ENCODE results near the gene GBP4. TPM values are rescaled to one million over a fixed set of nuclear protein-coding genes. Genes with fewer than 3 reads are reported as not detected.

GBP4 gene
- total RNA-seq, 1 experiment from 2014 or later: 0.05 TPM

DNA sequence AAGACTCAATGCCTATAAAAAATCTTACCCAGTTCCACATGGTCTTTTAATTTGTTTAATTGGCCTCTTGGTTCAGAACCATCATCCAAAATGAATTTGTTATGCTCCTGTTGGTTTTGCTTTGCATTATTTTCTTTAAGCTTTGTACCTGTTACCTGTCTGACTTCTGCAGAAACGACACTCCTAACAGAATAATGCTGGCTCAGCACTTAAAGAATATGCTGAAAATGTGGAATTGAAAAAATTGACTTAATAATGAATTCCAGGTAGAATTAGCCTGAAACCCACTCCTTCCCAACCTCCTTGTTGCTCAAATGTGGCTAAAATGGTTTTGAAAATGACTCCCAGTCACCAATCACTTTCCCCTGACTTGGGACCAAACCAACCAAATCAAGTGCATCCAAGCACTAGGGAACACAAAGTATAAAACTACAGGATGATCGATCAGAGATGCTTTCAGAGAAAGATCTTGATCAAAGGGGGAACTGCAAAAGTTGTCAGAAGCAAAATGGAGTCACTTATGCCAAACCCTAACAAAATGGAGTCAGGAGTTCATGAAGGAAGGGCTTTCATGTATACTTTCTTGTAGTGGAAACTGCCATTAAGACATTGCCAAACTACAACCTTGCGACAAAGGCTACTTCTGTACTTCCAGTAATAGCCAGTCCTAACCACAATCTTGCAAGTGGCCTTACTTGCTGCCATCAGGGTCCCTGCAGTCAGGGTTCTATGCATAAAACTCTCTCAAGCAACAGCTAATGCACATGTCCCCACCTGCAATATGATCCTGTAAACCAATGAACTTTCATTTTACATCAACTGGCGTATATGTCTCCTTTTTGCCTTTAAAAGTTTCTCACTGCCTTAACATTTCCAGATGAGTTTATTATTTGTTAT lies 28.3 kb downstream of the GBP4 start:
- RAD21 ChIA-PET (ENCODE audit: low non-redundant PET in 1 of 2, low total read pairs in 2 of 2, uncharacterized antibody in 2 of 2, unreplicated experiment in 2 of 2): no interaction called here
- POLR2A ChIA-PET: no interaction called here
- CTCF ChIA-PET: no interaction called here

DNA sequence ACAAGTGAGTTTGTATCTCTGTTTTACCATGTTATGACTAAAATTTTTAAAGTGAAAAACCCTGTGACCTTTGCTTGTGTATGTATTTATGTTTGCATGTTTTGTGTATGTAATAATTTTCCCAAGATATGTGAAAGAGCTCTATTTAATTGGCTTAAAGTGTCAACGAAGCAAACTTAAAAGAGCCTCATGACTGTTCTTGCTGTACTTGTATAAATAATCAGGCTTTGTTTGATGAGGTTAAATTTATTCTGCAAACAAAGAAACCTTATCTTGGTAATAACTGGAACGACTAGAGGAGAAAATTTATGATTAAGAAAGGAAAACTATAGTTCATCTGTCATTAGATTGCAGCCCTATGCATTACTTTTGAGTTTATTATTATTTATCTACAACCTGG lies 29.6 kb downstream of the GBP4 start:
- ChIA-PET CTCF (no interaction called here), RAD21 (ENCODE audit: low non-redundant PET in 1 of 2, low total read pairs in 2 of 2, uncharacterized antibody in 2 of 2, unreplicated experiment in 2 of 2) (no interaction called here), POLR2A (no interaction called here)
- no TSS peak for BruUV-seq (replicated peaks)
- no peak for DNase-seq (ENCODE audit: low read depth, low spot score)
- no peak for ATAC-seq
- no peak overlapping the region for H3K27ac ChIP-seq (ENCODE audit: low read depth, low read length)
- no peak overlapping the region for H3K4me3 ChIP-seq (replicated peaks in 1 of 2; ENCODE audit: low read depth in 1 of 2, low read length in 2 of 2)
- no peaks in the 10 kb centered on the region for H3K36me3 ChIP-seq (ENCODE audit: control insufficient read depth in 1 of 2, insufficient read depth in 2 of 2, low read length in 2 of 2)
- intact Hi-C loops (cut with micrococcal nuclease): no loop called here
- no peak overlapping the region for H2AFZ ChIP-seq (ENCODE audit: low read depth, low read length, poor library complexity, severe bottlenecking)
- H3K27me3 ChIP-seq (ENCODE audit: insufficient read depth, low read length): no peaks in the 10 kb centered on the region
- no peaks in the 10 kb centered on the region for H3K79me2 ChIP-seq (ENCODE audit: insufficient read depth, low read length)
- H4K20me1 ChIP-seq (ENCODE audit: insufficient read depth): no peaks in the 10 kb centered on the region
- no peak overlapping the region for H3K9ac ChIP-seq (ENCODE audit: low read length)
- H3K4me2 ChIP-seq (ENCODE audit: low read length): no peak overlapping the region
- H3K9me2 ChIP-seq (ENCODE audit: insufficient read depth): no peaks in the 10 kb centered on the region
- no peaks in the 10 kb centered on the region for H3K4me1 ChIP-seq (ENCODE audit: control insufficient read depth in 1 of 2, insufficient read depth in 2 of 2, low read length in 2 of 2)
- no peaks in the 10 kb centered on the region for H3K9me3 ChIP-seq (ENCODE audit: control insufficient read depth in 1 of 2, insufficient read depth in 1 of 2, low read depth in 1 of 2, low read length in 2 of 2)
- TF ChIP-seq ATF3 (IDR thresholded peaks at IDR 0.05) (no peak), ZFX (IDR thresholded peaks at IDR 0.05) (no peak), CBX3 (IDR thresholded peaks at IDR 0.05; ENCODE audit: low read depth) (no peak), FOSL1 (IDR thresholded peaks at IDR 0.05; ENCODE audit: low read depth) (no peak), SRF (IDR thresholded peaks at IDR 0.05; ENCODE audit: low read depth) (no peak), EGR1 (IDR thresholded peaks at IDR 0.05; ENCODE audit: low read depth) (no peak), ZNF274 (IDR thresholded peaks at IDR 0.05; ENCODE audit: low read depth, low read length) (no peak), SIN3A (IDR thresholded peaks at IDR 0.05; ENCODE audit: low read depth) (no peak), RAD21 (IDR thresholded peaks at IDR 0.05; ENCODE audit: low read depth) (no peak), SP1 (IDR thresholded peaks at IDR 0.05; ENCODE audit: low read depth) (no peak), POLR2A (IDR thresholded peaks at IDR 0.05; ENCODE audit: borderline replicate concordance, extremely low read depth, insufficient read depth, insufficient read length) (no peak), EZH2 (IDR thresholded peaks at IDR 0.05) (no peak), CTCF (IDR thresholded peaks at IDR 0.05 in 2 of 3, conservative IDR thresholded peaks at IDR 0.05 in 1 of 3; ENCODE audit: borderline replicate concordance in 1 of 3, insufficient read depth in 1 of 3, low read depth in 2 of 3, low read length in 2 of 3) (no peak), JUND (IDR thresholded peaks at IDR 0.05) (no peak), ELF1 (IDR thresholded peaks at IDR 0.05; ENCODE audit: borderline replicate concordance, low read depth) (no peak)
- TF ChIP-seq, protein P1, sequence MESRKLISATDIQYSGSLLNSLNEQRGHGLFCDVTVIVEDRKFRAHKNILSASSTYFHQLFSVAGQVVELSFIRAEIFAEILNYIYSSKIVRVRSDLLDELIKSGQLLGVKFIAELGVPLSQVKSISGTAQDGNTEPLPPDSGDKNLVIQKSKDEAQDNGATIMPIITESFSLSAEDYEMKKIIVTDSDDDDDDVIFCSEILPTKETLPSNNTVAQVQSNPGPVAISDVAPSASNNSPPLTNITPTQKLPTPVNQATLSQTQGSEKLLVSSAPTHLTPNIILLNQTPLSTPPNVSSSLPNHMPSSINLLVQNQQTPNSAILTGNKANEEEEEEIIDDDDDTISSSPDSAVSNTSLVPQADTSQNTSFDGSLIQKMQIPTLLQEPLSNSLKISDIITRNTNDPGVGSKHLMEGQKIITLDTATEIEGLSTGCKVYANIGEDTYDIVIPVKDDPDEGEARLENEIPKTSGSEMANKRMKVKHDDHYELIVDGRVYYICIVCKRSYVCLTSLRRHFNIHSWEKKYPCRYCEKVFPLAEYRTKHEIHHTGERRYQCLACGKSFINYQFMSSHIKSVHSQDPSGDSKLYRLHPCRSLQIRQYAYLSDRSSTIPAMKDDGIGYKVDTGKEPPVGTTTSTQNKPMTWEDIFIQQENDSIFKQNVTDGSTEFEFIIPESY (IDR thresholded peaks at IDR 0.05; ENCODE audit: extremely low read depth, insufficient replicate concordance, low read length): no peak
- TF ChIP-seq, protein P2, sequence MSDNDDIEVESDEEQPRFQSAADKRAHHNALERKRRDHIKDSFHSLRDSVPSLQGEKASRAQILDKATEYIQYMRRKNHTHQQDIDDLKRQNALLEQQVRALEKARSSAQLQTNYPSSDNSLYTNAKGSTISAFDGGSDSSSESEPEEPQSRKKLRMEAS (IDR thresholded peaks at IDR 0.05): no peak

More for the DNA sequence above, 28.3 kb downstream of the GBP4 start:
- no peak overlapping the region for H2AFZ ChIP-seq (ENCODE audit: low read depth, low read length, poor library complexity, severe bottlenecking)
- intact Hi-C loops (cut with micrococcal nuclease): no loop called here
- no peaks in the 10 kb centered on the region for H4K20me1 ChIP-seq (ENCODE audit: insufficient read depth)
- no peak overlapping the region for H3K27ac ChIP-seq (ENCODE audit: low read depth, low read length)
- no peaks in the 10 kb centered on the region for H3K9me3 ChIP-seq (ENCODE audit: control insufficient read depth in 1 of 2, insufficient read depth in 1 of 2, low read depth in 1 of 2, low read length in 2 of 2)
- no TSS peak for BruUV-seq (replicated peaks)
- H3K9ac ChIP-seq (ENCODE audit: low read length): no peak overlapping the region
- H3K4me2 ChIP-seq (ENCODE audit: low read length): no peak overlapping the region
- no peak for ATAC-seq
- no peaks in the 10 kb centered on the region for H3K79me2 ChIP-seq (ENCODE audit: insufficient read depth, low read length)
- no peaks in the 10 kb centered on the region for H3K27me3 ChIP-seq (ENCODE audit: insufficient read depth, low read length)
- no peak overlapping the region for H3K4me3 ChIP-seq (replicated peaks in 1 of 2; ENCODE audit: low read depth in 1 of 2, low read length in 2 of 2)
- no peaks in the 10 kb centered on the region for H3K4me1 ChIP-seq (ENCODE audit: control insufficient read depth in 1 of 2, insufficient read depth in 2 of 2, low read length in 2 of 2)
- no peaks in the 10 kb centered on the region for H3K36me3 ChIP-seq (ENCODE audit: control insufficient read depth in 1 of 2, insufficient read depth in 2 of 2, low read length in 2 of 2)
- TF ChIP-seq SP1 (IDR thresholded peaks at IDR 0.05; ENCODE audit: low read depth): no peak
- no peak for TF ChIP-seq SIN3A (IDR thresholded peaks at IDR 0.05; ENCODE audit: low read depth)
- no peak for TF ChIP-seq POLR2AphosphoS5 (IDR thresholded peaks at IDR 0.05; ENCODE audit: low read depth, low read length)
- no peaks in the 10 kb centered on the region for H3K9me2 ChIP-seq (ENCODE audit: insufficient read depth)
- DNase-seq (ENCODE audit: low read depth, low spot score): no peak

Measured in HCT116 (cell line).